Epithelial cell of esophagus (primary cell): ENCODE results near the gene RPTOR.
A peak's percentile ranks its signal among the peaks of the same experiment; 100 is the strongest.

ENCODE experiments used
- DNase-seq: peaks from one replicate; pipeline ENCODE4 v3.0.0; 2010; ENCODE audit warnings: low read depth
- H3K4me3 ChIP-seq: 2 replicates; pipeline ENCODE4 v1.5.1; 2011; ENCODE audit warnings: mild to moderate bottlenecking, low read length, control low read depth
- TF ChIP-seq, protein P1 (sequence below): IDR thresholded peaks from 2 replicates; pipeline ENCODE4 v1.5.1; 2011; ENCODE audit warnings: low read depth, mild to moderate bottlenecking, low read length, control low read depth, inconsistent platforms; ENCODE audit not compliant: insufficient read depth; ENCODE audit errors: missing control alignments

The RPTOR gene

GRCh38 chr17:80604670-80605010 is 60.0 kb downstream of the RPTOR start:
- no peak overlapping the region for H3K4me3 ChIP-seq
- TF ChIP-seq, protein P1, sequence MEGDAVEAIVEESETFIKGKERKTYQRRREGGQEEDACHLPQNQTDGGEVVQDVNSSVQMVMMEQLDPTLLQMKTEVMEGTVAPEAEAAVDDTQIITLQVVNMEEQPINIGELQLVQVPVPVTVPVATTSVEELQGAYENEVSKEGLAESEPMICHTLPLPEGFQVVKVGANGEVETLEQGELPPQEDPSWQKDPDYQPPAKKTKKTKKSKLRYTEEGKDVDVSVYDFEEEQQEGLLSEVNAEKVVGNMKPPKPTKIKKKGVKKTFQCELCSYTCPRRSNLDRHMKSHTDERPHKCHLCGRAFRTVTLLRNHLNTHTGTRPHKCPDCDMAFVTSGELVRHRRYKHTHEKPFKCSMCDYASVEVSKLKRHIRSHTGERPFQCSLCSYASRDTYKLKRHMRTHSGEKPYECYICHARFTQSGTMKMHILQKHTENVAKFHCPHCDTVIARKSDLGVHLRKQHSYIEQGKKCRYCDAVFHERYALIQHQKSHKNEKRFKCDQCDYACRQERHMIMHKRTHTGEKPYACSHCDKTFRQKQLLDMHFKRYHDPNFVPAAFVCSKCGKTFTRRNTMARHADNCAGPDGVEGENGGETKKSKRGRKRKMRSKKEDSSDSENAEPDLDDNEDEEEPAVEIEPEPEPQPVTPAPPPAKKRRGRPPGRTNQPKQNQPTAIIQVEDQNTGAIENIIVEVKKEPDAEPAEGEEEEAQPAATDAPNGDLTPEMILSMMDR: no peak
- no peak for DNase-seq

GRCh38 chr17:80605326-80606066 is 60.9 kb downstream of the RPTOR start:
- H3K4me3 ChIP-seq: no peak overlapping the region
- peak; percentile 97 for DNase-seq
- TF ChIP-seq, protein P1: no peak

GRCh38 chr17:80608326-80608725 is 63.7 kb downstream of the RPTOR start:
- DNase-seq: no peak
- H3K4me3 ChIP-seq: no peak overlapping the region
- TF ChIP-seq, protein P1: no peak

DNA sequence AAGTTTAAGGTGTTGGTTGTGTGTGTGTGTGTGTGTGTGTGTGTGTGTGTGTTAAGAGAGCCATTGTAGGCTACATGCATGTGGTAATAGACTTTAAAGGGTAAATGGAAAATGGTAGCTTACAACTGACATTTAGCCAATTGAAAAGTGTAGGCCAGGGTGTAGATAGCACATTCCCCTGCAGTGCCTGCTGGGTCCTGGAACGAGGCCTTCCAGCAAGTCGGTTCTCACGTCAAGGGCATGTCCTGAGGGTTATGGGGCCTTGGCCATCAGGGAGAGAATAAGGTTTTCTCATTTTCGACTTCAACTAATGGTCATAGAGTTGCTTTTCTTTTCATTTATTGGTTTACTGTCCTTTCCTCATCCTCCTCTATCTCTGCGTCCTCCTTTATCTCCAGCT is 65.1 kb downstream of the RPTOR start:
- H3K4me3 ChIP-seq: no peak overlapping the region
- TF ChIP-seq, protein P1: no peak
- DNase-seq: no peak

- TF ChIP-seq, protein P1: no peak
- no peak overlapping the region for H3K4me3 ChIP-seq
- no peak for DNase-seq
Observed at GRCh38 chr17:80611816-80612215, 67.2 kb downstream of the RPTOR start.

- TF ChIP-seq, protein P1: no peak
- no peak overlapping the region for H3K4me3 ChIP-seq
- no peak for DNase-seq
Observed at GRCh38 chr17:80612997-80613731, 68.5 kb downstream of the RPTOR start.

GRCh38 chr17:80613732-80614071 is 69.1 kb downstream of the RPTOR start:
- no peak for DNase-seq

More at GRCh38 chr17:80613732-80614071, 69.1 kb downstream of the RPTOR start:
- TF ChIP-seq, protein P1: no peak
- H3K4me3 ChIP-seq: no peak overlapping the region
